A549 (cell line): ENCODE results near the gene FOXQ1. TPM values are rescaled to one million over a fixed set of nuclear protein-coding genes. Genes with fewer than 3 reads are reported as not detected.

Source experiments
- ATAC-seq, 2 experiments: fragments of 200-7000 bp in 1 of 2; fragments of >200 bp in 1 of 2; cut with Nextera tagmentation in 1 of 2; cut with Tn5 transposase in 1 of 2; 3 replicates each; pipeline versions ENCODE4 v1.8.0 to v1.9.1; 2018 to 2020; ENCODE audit warnings: mild to moderate bottlenecking in 1 of 2, moderate library complexity in 1 of 2
- CTCF ChIA-PET: fragments of 300-600 bp; sonication (Branson Sonifier 250); formaldehyde crosslinking; extraction: SDS; loops from one replicate; lab custom pipeline; 2021; ENCODE audit warnings: antibody characterized with exemption, inconsistent platforms; lab: Yijun Ruan, JAX
- POLR2A ChIA-PET: fragments of 350-600 bp; formaldehyde crosslinking; extraction: SDS; loops from one replicate; lab custom pipeline; 2021; ENCODE audit warnings: antibody characterized with exemption, inconsistent platforms; lab: Yijun Ruan, JAX
- DNase-seq, 2 experiments: peaks; one replicate each; pipeline versions ENCODE4 v3.0.0 to v3.0.0-alpha.2; 2011 to 2016; ENCODE audit warnings: low read depth in 1 of 2, low spot score in 1 of 2
- FAIRE-seq: peaks from 2 replicates; lab custom pipeline; 2011; peaks lifted over from hg19 to GRCh38; lab: Jason Lieb, UNC
- H3K27ac ChIP-seq, 2 experiments: fragments of >200 bp; sonication (Bioruptor Twin); formaldehyde crosslinking; 3 replicates each; pipeline ENCODE4 v1.5.1; 2016 to 2017
- H3K4me1 ChIP-seq: fragments of >200 bp; sonication (Bioruptor Twin); formaldehyde crosslinking; 3 replicates; pipeline ENCODE4 v1.6.1; 2016
- H3K4me2 ChIP-seq: fragments of >200 bp; sonication (Bioruptor Twin); formaldehyde crosslinking; 3 replicates; pipeline ENCODE4 v1.6.1; 2016
- H3K4me3 ChIP-seq: fragments of >200 bp; sonication (Bioruptor Twin); formaldehyde crosslinking; 3 replicates; pipeline ENCODE4 v1.5.1; 2016
- H3K9me3 ChIP-seq: fragments of >200 bp; sonication (Bioruptor Twin); formaldehyde crosslinking; 3 replicates; pipeline ENCODE4 v1.6.1; 2016
- CBX2 ChIP-seq: fragments of 200-600 bp; sonication (generic); IDR thresholded peaks from 2 replicates; pipeline ENCODE4 v1.6.1; 2016; ENCODE audit warnings: low read depth, mild to moderate bottlenecking, borderline replicate concordance
- CBX8 ChIP-seq: fragments of 200-600 bp; sonication (generic); IDR thresholded peaks from 2 replicates; pipeline ENCODE4 v1.6.1; 2016
- EHF ChIP-seq: fragments of 250-450 bp; sonication (Bioruptor Pico); IDR thresholded peaks from 2 replicates; pipeline ENCODE4 v1.5.0; 2020; ENCODE audit warnings: mild to moderate bottlenecking
- ESRRA ChIP-seq: fragments of 150-350 bp; IDR thresholded peaks from 2 replicates; pipeline ENCODE4 v1.6.1; 2014; ENCODE audit warnings: mild to moderate bottlenecking, low read length, borderline replicate concordance
- FOSB ChIP-seq: fragments of 250-450 bp; sonication (Bioruptor Pico); IDR thresholded peaks from 2 replicates; pipeline ENCODE4 v1.5.0; 2020; ENCODE audit warnings: mild to moderate bottlenecking, moderate library complexity
- FOXS1 ChIP-seq: fragments of 250-450 bp; sonication (Bioruptor Pico); IDR thresholded peaks from 2 replicates; pipeline ENCODE4 v1.5.0; 2020; ENCODE audit warnings: mild to moderate bottlenecking, moderate library complexity
- HEYL ChIP-seq: fragments of 250-450 bp; sonication (Bioruptor Pico); IDR thresholded peaks from 2 replicates; pipeline ENCODE4 v1.8.0; 2021; ENCODE audit warnings: mild to moderate bottlenecking, moderate library complexity
- HMGXB4 ChIP-seq: fragments of 250-450 bp; sonication (Bioruptor Pico); IDR thresholded peaks from 2 replicates; pipeline ENCODE4 v1.5.0; 2021; ENCODE audit warnings: mild to moderate bottlenecking, moderate library complexity, borderline replicate concordance
- KDM5A ChIP-seq: fragments of 200-600 bp; sonication (generic); IDR thresholded peaks from 2 replicates; pipeline ENCODE4 v1.6.1; 2016; ENCODE audit warnings: antibody characterized with exemption, mild to moderate bottlenecking
- MAFK ChIP-seq: fragments of 450-650 bp; IDR thresholded peaks from 2 replicates; pipeline ENCODE4 v1.6.1; 2014; ENCODE audit not compliant: partially characterized antibody
- MAZ ChIP-seq: fragments of 150-350 bp; IDR thresholded peaks from 2 replicates; pipeline ENCODE4 v1.6.1; 2014; ENCODE audit warnings: antibody characterized with exemption, low read depth, low read length, borderline replicate concordance
- NFE2L2 ChIP-seq: fragments of 150-350 bp; conservative IDR thresholded peaks from 2 replicates; pipeline ENCODE4 v1.6.1; 2014; ENCODE audit warnings: low read length
- NPAS2 ChIP-seq: fragments of 250-450 bp; sonication (Bioruptor Pico); IDR thresholded peaks from 2 replicates; pipeline ENCODE4 v1.8.0; 2022; ENCODE audit warnings: mild to moderate bottlenecking, moderate library complexity, borderline replicate concordance
- NR3C1 ChIP-seq: fragments of >200 bp; sonication (Bioruptor Twin); formaldehyde crosslinking; IDR thresholded peaks from 3 replicates; pipeline ENCODE4 v1.6.1; 2017
- RAD21 ChIP-seq, 2 experiments: fragments of >200 bp in 1 of 2; sonication (Bioruptor Twin) in 1 of 2; formaldehyde crosslinking in 1 of 2; IDR thresholded peaks in 1 of 2; conservative IDR thresholded peaks in 1 of 2; 2 replicates in 1 of 2; 3 replicates in 1 of 2; pipeline ENCODE4 v1.6.1; 2012 to 2018; ENCODE audit warnings: inconsistent platforms in 1 of 2
- RARB ChIP-seq: fragments of 250-450 bp; sonication (Bioruptor Pico); IDR thresholded peaks from 2 replicates; pipeline ENCODE4 v1.8.0; 2021; ENCODE audit warnings: mild to moderate bottlenecking, moderate library complexity
- RCOR1 ChIP-seq: fragments of 150-350 bp; IDR thresholded peaks from 2 replicates; pipeline ENCODE4 v1.6.1; 2014; ENCODE audit warnings: antibody characterized with exemption, low read length, low read depth
- REST ChIP-seq: fragments of 200-600 bp; sonication (generic); IDR thresholded peaks from 2 replicates; pipeline ENCODE4 v1.6.1; 2016; ENCODE audit warnings: antibody characterized with exemption, mild to moderate bottlenecking, moderate library complexity
- RFX5 ChIP-seq: fragments of 450-650 bp; IDR thresholded peaks from 2 replicates; pipeline ENCODE4 v1.7.1; 2014; ENCODE audit warnings: antibody characterized with exemption, mild to moderate bottlenecking, moderate library complexity
- TFCP2L1 ChIP-seq: fragments of 250-450 bp; sonication (Bioruptor Pico); IDR thresholded peaks from 2 replicates; pipeline ENCODE4 v1.5.0; 2021; ENCODE audit warnings: mild to moderate bottlenecking
- TP53 ChIP-seq: fragments of 250-450 bp; sonication (Bioruptor Pico); IDR thresholded peaks from 2 replicates; pipeline ENCODE4 v1.5.0; 2021; ENCODE audit warnings: mild to moderate bottlenecking, moderate library complexity
- ZFP36 ChIP-seq: fragments of 450-650 bp; IDR thresholded peaks from 2 replicates; pipeline ENCODE4 v1.6.1; 2014; ENCODE audit warnings: borderline replicate concordance; ENCODE audit not compliant: partially characterized antibody
- ZSCAN20 ChIP-seq: fragments of 250-450 bp; sonication (Bioruptor Pico); IDR thresholded peaks from 2 replicates; pipeline ENCODE4 v1.8.0; 2022; ENCODE audit warnings: mild to moderate bottlenecking, moderate library complexity
- WGBS: methylation state at CpG from one replicate; pipeline ENCODE4 v1.1.6; 2017; ENCODE audit errors: missing lambda C conversion rate; 5-methylcytosine and 5-hydroxymethylcytosine counted together
- polyA plus RNA-seq, 4 experiments: library from polyadenylated mRNA; depleted of rRNA in 3 of 4; stranded (reverse); fragments of >200 nt; fragmentation: RNase III in 1 of 4; extraction: RNeasy Plus Mini Kit Qiagen cat#74134 plus additional on column Dnase treatment in 1 of 4; gene quantifications; 2 replicates in 3 of 4; 3 replicates in 1 of 4; pipeline ENCODE4 v1.2.3, GENCODE V29; 2011 to 2017
- TF ChIP-seq, protein P1 (sequence below): IDR thresholded peaks from 2 replicates; pipeline ENCODE4 v1.6.1; 2012

The FOXQ1 gene
- polyA plus RNA-seq, 2 of the 4 experiments (the other 2 are of a cell fraction) = 3.5 to 3.6 TPM

- ChIA-PET POLR2A (no interaction called here), CTCF (no interaction called here)
- FAIRE-seq (no peak), DNase-seq (no peak), ATAC-seq (no peak)
- H3K4me3 ChIP-seq = no peak overlapping the region
- no peak overlapping the region for H3K27ac ChIP-seq
- TF ChIP-seq CBX8 = no peak
- TF ChIP-seq RARB (CRISPR knock-in tag) = no peak
- no peak for TF ChIP-seq NPAS2 (CRISPR knock-in tag)
- no peak for TF ChIP-seq RCOR1
- no peak for TF ChIP-seq HEYL
- no peak for TF ChIP-seq MAZ
- no peak for TF ChIP-seq REST
- TF ChIP-seq EHF (CRISPR knock-in tag) = no peak
- TF ChIP-seq FOXS1 (CRISPR knock-in tag) = no peak
- TF ChIP-seq TFCP2L1 (CRISPR knock-in tag) = no peak
- TF ChIP-seq NR3C1 = no peak
- TF ChIP-seq ZFP36 = no peak
- TF ChIP-seq KDM5A = no peak
- no peak for TF ChIP-seq NFE2L2
- TF ChIP-seq, protein P1, sequence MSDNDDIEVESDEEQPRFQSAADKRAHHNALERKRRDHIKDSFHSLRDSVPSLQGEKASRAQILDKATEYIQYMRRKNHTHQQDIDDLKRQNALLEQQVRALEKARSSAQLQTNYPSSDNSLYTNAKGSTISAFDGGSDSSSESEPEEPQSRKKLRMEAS = no peak
- TF ChIP-seq MAFK = no peak
- no peak for TF ChIP-seq RFX5
- peaks cover 4% of the 10 kb centered on the region; the same call in 1 of the 3 replicates for H3K9me3 ChIP-seq
- H3K4me2 ChIP-seq = no peak overlapping the region
- H3K4me1 ChIP-seq = no peaks in the 10 kb centered on the region
- 89% methylated on average over 2 of the region's 2 CpGs for WGBS
Measured at GRCh38 chr6:1306133-1306532, 5.8 kb upstream of the FOXQ1 start.

GRCh38 chr6:1309366-1309765 lies 2.5 kb upstream of the FOXQ1 start:
- H3K4me3 ChIP-seq = no peak overlapping the region
- WGBS = 84% methylated on average over 6 of the region's 6 CpGs
- no peaks in the 10 kb centered on the region for H3K9me3 ChIP-seq
- FAIRE-seq (no peak), DNase-seq (no peak), ATAC-seq (no peak)
- ChIA-PET POLR2A (no interaction called here), CTCF (interaction anchor here (1.0 to 4.8 kb wide), 2 partner anchors 27 to 397 kb away, joined by 3 to 25 read pairs; no protein-coding TSS in a partner anchor)
- no peak for TF ChIP-seq TP53 (CRISPR knock-in tag)
- H3K4me2 ChIP-seq = no peak overlapping the region
- peaks cover 6% of the 10 kb centered on the region; the same call in 2 of the 3 replicates for H3K4me1 ChIP-seq
- no peak overlapping the region for H3K27ac ChIP-seq

GRCh38 chr6:1310628-1311399 lies 1.1 kb upstream of the FOXQ1 start:
- peak overlapping the region; percentile 70 for H3K4me2 ChIP-seq
- H3K4me1 ChIP-seq = peaks cover 12% of the 10 kb centered on the region
- H3K27ac ChIP-seq = peak overlapping the region; percentile 57 to 91; a peak in 5 of 6 replicates
- ATAC-seq = peak in 1 of 2 experiments; percentile 36; a peak in 3 of 6 replicates
- peak in 1 of 2 experiments; percentile 27 for DNase-seq
- WGBS = 48% methylated on average over 27 of the region's 43 CpGs
- no peaks in the 10 kb centered on the region for H3K9me3 ChIP-seq
- FAIRE-seq = no peak
- CTCF ChIA-PET = interaction anchor here (0.6 to 4.8 kb wide), 10 partner anchors 14 to 513 kb away, joined by 3 to 26 read pairs (median 4); no protein-coding TSS in a partner anchor
- H3K4me3 ChIP-seq = peak overlapping the region; percentile 64
- POLR2A ChIA-PET = interaction anchor here (0.7 to 3.2 kb wide), 7 partner anchors 14 to 475 kb away, joined by 3 to 26 read pairs (median 4); no protein-coding TSS in a partner anchor
- TF ChIP-seq HMGXB4 (no peak), REST (no peak), ZSCAN20 (CRISPR knock-in tag) (no peak), ESRRA (no peak), RAD21 (conservative IDR thresholded peaks at IDR 0.05 in 1 of 2, IDR thresholded peaks at IDR 0.05 in 1 of 2) (no peak), CBX2 (no peak), FOSB (CRISPR knock-in tag) (no peak), NPAS2 (CRISPR knock-in tag) (no peak), NFE2L2 (no peak)
